ENCODE data around the gene GAS2.
A peak's percentile ranks its signal among the peaks of the same experiment; 100 is the strongest.

GAS2 gene

GRCh38 chr11:22787551-22788162 is 121.2 kb downstream of the GAS2 start:
- no peak for DNase-seq (ENCODE audit: low read depth)

GRCh38 chr11:22792497-22792896 is 126.1 kb downstream of the GAS2 start:
- DNase-seq (ENCODE audit: low read depth) = no peak

GRCh38 chr11:22795914-22796313 is 129.5 kb downstream of the GAS2 start:
- DNase-seq (ENCODE audit: low read depth) = no peak

- no peak for DNase-seq (ENCODE audit: low read depth)
Observed at GRCh38 chr11:22797047-22797446, 130.6 kb downstream of the GAS2 start.

- no peak for DNase-seq (ENCODE audit: low read depth)
Observed at GRCh38 chr11:22798901-22799300, 132.5 kb downstream of the GAS2 start.

GRCh38 chr11:22800482-22800881 is 134.1 kb downstream of the GAS2 start:
- no peak for DNase-seq (ENCODE audit: low read depth)

- DNase-seq (ENCODE audit: low read depth) = no peak
Observed at GRCh38 chr11:22802861-22803260, 136.4 kb downstream of the GAS2 start.

- no peak for DNase-seq (ENCODE audit: low read depth)
Observed at GRCh38 chr11:22807391-22807790, 141.0 kb downstream of the GAS2 start.

GRCh38 chr11:22807855-22808570 is 141.6 kb downstream of the GAS2 start:
- no peak for DNase-seq (ENCODE audit: low read depth)

GRCh38 chr11:22808571-22809197 is 142.3 kb downstream of the GAS2 start:
- DNase-seq (ENCODE audit: low read depth) = no peak

- DNase-seq (ENCODE audit: low read depth) = no peak
Observed at GRCh38 chr11:22809893-22810292, 143.5 kb downstream of the GAS2 start.

GRCh38 chr11:22822203-22822602 is 155.8 kb downstream of the GAS2 start:
- DNase-seq (ENCODE audit: low read depth) = no peak

GRCh38 chr11:22828373-22828772 is 162.0 kb downstream of the GAS2 start:
- no peak for DNase-seq (ENCODE audit: low read depth)

GRCh38 chr11:22829231-22830081 is 163.0 kb downstream of the GAS2 start, which contains the start of gene SVIP:
SVIP (minus strand) TSS chr11:22829801; CDS start chr11:22829748, 53 bp downstream.
- DNase-seq (ENCODE audit: low read depth) = peak; percentile 90

GRCh38 chr11:22830082-22830414 is 163.6 kb downstream of the GAS2 start:
- DNase-seq (ENCODE audit: low read depth) = no peak

- DNase-seq (ENCODE audit: low read depth) = no peak
Observed at GRCh38 chr11:22832315-22833015, 166.1 kb downstream of the GAS2 start.

- DNase-seq (ENCODE audit: low read depth) = no peak
Observed at GRCh38 chr11:22846726-22847125, 180.3 kb downstream of the GAS2 start.

GRCh38 chr11:22851477-22851876 is 185.1 kb downstream of the GAS2 start:
- DNase-seq (ENCODE audit: low read depth) = no peak

GRCh38 chr11:22859756-22860155 is 193.3 kb downstream of the GAS2 start:
- DNase-seq (ENCODE audit: low read depth) = no peak

GRCh38 chr11:22860241-22860640 is 193.8 kb downstream of the GAS2 start, which contains the start of gene CCDC179:
CCDC179 (minus strand) TSS chr11:22860474; CDS start chr11:22860421, 53 bp downstream.
- DNase-seq (ENCODE audit: low read depth) = no peak
